ENCODE measurements around the gene TUT4. TPM values are rescaled to one million over a fixed set of nuclear protein-coding genes. Genes with fewer than 3 reads are reported as not detected.

TUT4 gene
- total and polyA plus RNA-seq, 2 experiments from 2014 or later, result 14.9 to 18.9 TPM

- H3K4me1 ChIP-seq (ENCODE audit: insufficient read depth), result no peaks in the 10 kb centered on the region
- no peaks in the 10 kb centered on the region for H3K9me3 ChIP-seq (ENCODE audit: low read depth)
- no peaks in the 10 kb centered on the region for H4K20me1 ChIP-seq (ENCODE audit: insufficient read depth)
- no peak overlapping the region for H3K9ac ChIP-seq
- no peaks in the 10 kb centered on the region for H3F3A ChIP-seq (ENCODE audit: insufficient read depth)
- H2AFZ ChIP-seq, result no peak overlapping the region
- no peak overlapping the region for H3K27ac ChIP-seq
- no peaks in the 10 kb centered on the region for H3K27me3 ChIP-seq (replicated peaks; ENCODE audit: insufficient read depth)
- H3K36me3 ChIP-seq (ENCODE audit: low read depth), result 0 out of 2 replicates have a peak, but pooled peaks cover 14% of the 10 kb centered on the region
- in situ Hi-C loops (cut with MboI), result no loop called here
- TF ChIP-seq EZH2 (IDR thresholded peaks at IDR 0.05; ENCODE audit: insufficient read depth, poor library complexity, severe bottlenecking) (no peak), EZH2phosphoT487 (IDR thresholded peaks at IDR 0.05; ENCODE audit: insufficient read depth, low read depth) (no peak)
- H3K9me2 ChIP-seq (ENCODE audit: insufficient read depth), result no peaks in the 10 kb centered on the region
- H3K79me2 ChIP-seq (ENCODE audit: insufficient read depth), result no peaks in the 10 kb centered on the region
- WGBS, 2 experiments (ENCODE audit: low coverage in 1 of 2, low lambda C conversion rate in 2 of 2, missing lambda C conversion rate in 2 of 2), result 96% methylated on average over 4 of the region's 4 CpGs
- DNase-seq, result no peak
- H3K4me3 ChIP-seq, result no peak overlapping the region
- H3K4me2 ChIP-seq (ENCODE audit: unreplicated experiment), result no peak overlapping the region
These were observed 78.1 kb downstream of the TUT4 start for GRCh38 chr1:52474807-52475206.

DNA sequence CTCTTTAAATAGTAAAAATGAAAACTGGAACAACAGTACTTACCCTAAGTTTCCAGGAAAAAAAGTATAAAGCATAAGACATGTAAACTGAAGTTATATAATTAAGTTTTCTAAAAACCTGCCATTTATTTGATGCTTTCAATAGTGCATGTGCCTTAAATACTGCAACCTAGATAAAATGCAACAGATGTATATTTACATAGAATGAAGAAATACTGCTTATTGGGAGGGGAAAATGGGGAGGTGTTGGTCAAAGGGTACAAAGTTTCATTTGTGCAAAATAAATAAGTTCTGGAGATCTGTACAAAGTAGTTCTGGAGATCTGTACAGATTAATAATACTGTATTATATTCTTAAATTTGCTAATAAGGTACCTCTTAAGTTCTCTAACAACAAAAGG is 79.9 kb downstream of the TUT4 start:
- no peak for DNase-seq
- in situ Hi-C loops (cut with MboI), result no loop called here
- H3K4me3 ChIP-seq, result no peak overlapping the region
- no peak overlapping the region for H2AFZ ChIP-seq
- no peaks in the 10 kb centered on the region for H3K9me3 ChIP-seq (ENCODE audit: low read depth)
- no peaks in the 10 kb centered on the region for H3K4me1 ChIP-seq (ENCODE audit: insufficient read depth)
- no peaks in the 10 kb centered on the region for H4K20me1 ChIP-seq (ENCODE audit: insufficient read depth)
- H3F3A ChIP-seq (ENCODE audit: insufficient read depth), result no peaks in the 10 kb centered on the region
- H3K9me2 ChIP-seq (ENCODE audit: insufficient read depth), result no peaks in the 10 kb centered on the region
- H3K9ac ChIP-seq, result no peak overlapping the region
- H3K79me2 ChIP-seq (ENCODE audit: insufficient read depth), result no peaks in the 10 kb centered on the region
- H3K27me3 ChIP-seq (replicated peaks; ENCODE audit: insufficient read depth), result no peaks in the 10 kb centered on the region
- H3K27ac ChIP-seq, result no peak overlapping the region
- H3K36me3 ChIP-seq (ENCODE audit: low read depth), result 0 out of 2 replicates have a peak, but pooled peaks cover 14% of the 10 kb centered on the region
- H3K4me2 ChIP-seq (ENCODE audit: unreplicated experiment), result no peak overlapping the region
- TF ChIP-seq EZH2phosphoT487 (IDR thresholded peaks at IDR 0.05; ENCODE audit: insufficient read depth, low read depth) (no peak), EZH2 (IDR thresholded peaks at IDR 0.05; ENCODE audit: insufficient read depth, poor library complexity, severe bottlenecking) (no peak)

DNA sequence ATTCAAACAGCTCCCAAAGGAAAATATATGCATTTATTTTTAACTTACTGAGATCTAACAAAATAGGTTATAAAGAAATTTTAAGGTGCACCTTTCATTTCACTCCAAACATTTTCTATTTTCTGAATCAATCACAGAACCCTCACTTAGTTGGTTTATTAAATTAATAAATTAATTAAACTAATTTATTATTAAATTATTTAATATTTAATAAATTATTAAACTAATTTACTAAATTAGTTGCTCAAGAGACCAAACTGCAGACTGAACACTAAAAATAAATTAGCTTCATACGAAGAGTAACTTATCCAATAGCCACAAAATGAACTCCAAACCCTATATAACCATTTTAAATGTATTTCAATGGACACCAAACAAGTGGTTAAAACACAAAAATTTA is 80.5 kb downstream of the TUT4 start:
- no peaks in the 10 kb centered on the region for H3K27me3 ChIP-seq (replicated peaks; ENCODE audit: insufficient read depth)
- no peak overlapping the region for H3K9ac ChIP-seq
- WGBS, 2 experiments (ENCODE audit: low coverage in 1 of 2, low lambda C conversion rate in 2 of 2, missing lambda C conversion rate in 2 of 2), result 76 to 80% methylated on average over 1 of the region's 1 CpG
- H3K9me2 ChIP-seq (ENCODE audit: insufficient read depth), result no peaks in the 10 kb centered on the region
- no peaks in the 10 kb centered on the region for H4K20me1 ChIP-seq (ENCODE audit: insufficient read depth)
- H3K4me3 ChIP-seq, result no peak overlapping the region
- no peak for TF ChIP-seq EZH2 (IDR thresholded peaks at IDR 0.05; ENCODE audit: insufficient read depth, poor library complexity, severe bottlenecking)
- TF ChIP-seq EZH2phosphoT487 (IDR thresholded peaks at IDR 0.05; ENCODE audit: insufficient read depth, low read depth), result no peak
- no peaks in the 10 kb centered on the region for H3F3A ChIP-seq (ENCODE audit: insufficient read depth)
- no peaks in the 10 kb centered on the region for H3K79me2 ChIP-seq (ENCODE audit: insufficient read depth)
- no peaks in the 10 kb centered on the region for H3K4me1 ChIP-seq (ENCODE audit: insufficient read depth)
- no peak for DNase-seq
- H2AFZ ChIP-seq, result no peak overlapping the region
- in situ Hi-C loops (cut with MboI), result no loop called here
- H3K9me3 ChIP-seq (ENCODE audit: low read depth), result no peaks in the 10 kb centered on the region
- H3K4me2 ChIP-seq (ENCODE audit: unreplicated experiment), result no peak overlapping the region
- H3K27ac ChIP-seq, result no peak overlapping the region
- 0 out of 2 replicates have a peak, but pooled peaks cover 14% of the 10 kb centered on the region for H3K36me3 ChIP-seq (ENCODE audit: low read depth)

GRCh38 chr1:52469108-52469507 is 83.8 kb downstream of the TUT4 start:
- H3K27ac ChIP-seq, result no peak overlapping the region
- H3K36me3 ChIP-seq (ENCODE audit: low read depth), result 0 out of 2 replicates have a peak, but pooled peaks cover 10% of the 10 kb centered on the region
- no peak overlapping the region for H3K4me2 ChIP-seq (ENCODE audit: unreplicated experiment)
- 98 to 100% methylated on average over 2 of the region's 2 CpGs for WGBS, 2 experiments (ENCODE audit: low coverage in 1 of 2, low lambda C conversion rate in 2 of 2, missing lambda C conversion rate in 2 of 2)
- TF ChIP-seq EZH2phosphoT487 (IDR thresholded peaks at IDR 0.05; ENCODE audit: insufficient read depth, low read depth) (no peak), EZH2 (IDR thresholded peaks at IDR 0.05; ENCODE audit: insufficient read depth, poor library complexity, severe bottlenecking) (no peak)
- H3F3A ChIP-seq (ENCODE audit: insufficient read depth), result no peaks in the 10 kb centered on the region
- no peak for DNase-seq
- H4K20me1 ChIP-seq (ENCODE audit: insufficient read depth), result no peaks in the 10 kb centered on the region
- no peak overlapping the region for H3K9ac ChIP-seq
- no peaks in the 10 kb centered on the region for H3K9me3 ChIP-seq (ENCODE audit: low read depth)
- H3K79me2 ChIP-seq (ENCODE audit: insufficient read depth), result no peaks in the 10 kb centered on the region
- in situ Hi-C loops (cut with MboI), result no loop called here
- H3K4me1 ChIP-seq (ENCODE audit: insufficient read depth), result no peaks in the 10 kb centered on the region
- no peak overlapping the region for H2AFZ ChIP-seq
- H3K27me3 ChIP-seq (replicated peaks; ENCODE audit: insufficient read depth), result no peaks in the 10 kb centered on the region
- no peak overlapping the region for H3K4me3 ChIP-seq
- no peaks in the 10 kb centered on the region for H3K9me2 ChIP-seq (ENCODE audit: insufficient read depth)

- Histone ChIP-seq H3K9me2 (ENCODE audit: insufficient read depth) (no peaks in the 10 kb centered on the region), H3K4me3 (no peak overlapping the region), H3K4me2 (ENCODE audit: unreplicated experiment) (no peak overlapping the region), H3K9me3 (ENCODE audit: low read depth) (no peaks in the 10 kb centered on the region), H3K27ac (no peak overlapping the region), H3K9ac (no peak overlapping the region), H4K20me1 (ENCODE audit: insufficient read depth) (no peaks in the 10 kb centered on the region), H3K36me3 (ENCODE audit: low read depth) (no peaks in the 10 kb centered on the region), H3F3A (ENCODE audit: insufficient read depth) (0 out of 2 replicates have a peak, but pooled peaks cover 4% of the 10 kb centered on the region), H3K79me2 (ENCODE audit: insufficient read depth) (no peaks in the 10 kb centered on the region), H3K27me3 (replicated peaks; ENCODE audit: insufficient read depth) (no peaks in the 10 kb centered on the region), H3K4me1 (ENCODE audit: insufficient read depth) (no peaks in the 10 kb centered on the region), H2AFZ (no peak overlapping the region)
- in situ Hi-C loops (cut with MboI), result no loop called here
- DNase-seq, result no peak
- WGBS, 2 experiments (ENCODE audit: low coverage in 1 of 2, low lambda C conversion rate in 2 of 2, missing lambda C conversion rate in 2 of 2), result 84 to 93% methylated on average over 5 of the region's 5 CpGs
- TF ChIP-seq EZH2 (IDR thresholded peaks at IDR 0.05; ENCODE audit: insufficient read depth, poor library complexity, severe bottlenecking), result no peak
- no peak for TF ChIP-seq EZH2phosphoT487 (IDR thresholded peaks at IDR 0.05; ENCODE audit: insufficient read depth, low read depth)
These were observed 89.0 kb downstream of the TUT4 start for GRCh38 chr1:52463891-52464290.
